ENCODE measurements around the gene PBX1.

The PBX1 gene

DNA sequence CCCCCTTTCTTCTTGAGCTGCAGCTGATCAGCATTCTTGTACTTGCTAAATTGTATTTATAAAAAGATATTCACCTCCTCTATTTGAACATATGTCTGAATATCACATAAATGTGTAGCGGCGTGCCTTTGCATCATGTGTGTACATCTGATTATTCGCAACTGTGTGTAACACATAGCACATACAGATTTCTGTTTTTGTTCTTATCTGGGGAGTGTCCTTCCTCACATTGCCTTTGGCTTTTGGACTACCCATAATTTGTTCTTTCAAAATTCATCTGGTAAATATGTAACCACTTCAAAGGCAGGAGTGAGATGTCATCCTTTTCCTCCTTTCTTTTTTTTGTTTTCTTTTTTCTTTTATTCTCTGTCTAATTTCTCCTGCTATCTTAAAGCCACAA is 113.6 kb downstream of the PBX1 start:
- DNase-seq = no peak

DNA sequence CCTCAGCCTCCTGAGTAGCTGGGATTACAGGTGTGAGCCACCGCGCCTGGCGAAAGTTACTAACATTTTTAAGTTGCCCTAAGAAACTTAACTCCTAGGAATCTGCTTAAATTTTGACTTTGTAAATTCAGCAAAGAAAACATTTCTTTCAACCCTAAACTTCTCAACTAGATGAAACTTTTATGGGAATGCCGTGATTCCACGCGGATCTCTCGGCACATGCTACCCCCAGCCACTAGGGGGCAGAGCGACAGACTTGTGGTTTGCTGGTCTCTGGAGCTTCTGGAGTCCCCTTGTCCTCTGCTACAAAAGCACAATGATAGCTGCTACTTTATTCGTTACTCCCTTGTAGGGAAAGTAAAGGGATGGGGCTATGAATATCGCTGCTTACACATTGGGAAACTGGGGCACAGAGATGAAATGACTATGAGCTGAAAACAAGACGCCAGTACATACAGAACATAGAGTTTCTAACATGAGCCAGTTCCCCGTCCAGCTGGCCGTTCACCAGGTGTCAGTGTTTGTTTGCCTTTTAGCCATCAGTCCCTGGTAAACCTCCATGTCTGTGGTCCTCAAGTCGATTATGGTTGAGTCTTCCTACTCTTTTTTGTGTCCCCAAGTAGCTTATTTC is 114.7 kb downstream of the PBX1 start:
- no peak for DNase-seq

DNA sequence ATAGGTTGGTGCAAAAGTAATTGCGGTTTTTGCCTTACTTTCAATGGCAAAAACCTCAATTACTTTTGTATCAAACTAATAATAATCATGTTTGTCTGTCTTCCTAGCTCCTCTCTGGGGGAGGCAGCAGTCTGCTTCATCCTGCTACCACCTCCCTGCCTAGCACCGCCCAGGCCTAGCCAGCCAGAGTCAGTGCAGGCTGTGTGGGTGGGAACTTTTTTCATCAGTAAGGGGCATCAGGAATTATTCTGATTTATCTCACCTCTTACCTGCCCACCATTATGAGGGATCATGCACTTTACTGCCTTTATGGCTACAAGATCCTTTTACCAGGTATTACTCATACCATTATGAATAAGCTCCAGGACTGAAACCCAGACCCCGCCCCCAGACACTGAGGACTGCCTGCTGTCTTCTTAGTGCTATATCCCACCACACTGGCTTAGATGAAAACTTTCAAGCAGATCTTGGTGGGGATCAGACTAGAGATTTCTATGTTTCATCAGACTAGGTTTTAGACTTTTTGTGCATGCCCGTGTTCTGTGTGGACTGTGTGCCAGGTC is 116.4 kb downstream of the PBX1 start:
- DNase-seq = no peak

DNA sequence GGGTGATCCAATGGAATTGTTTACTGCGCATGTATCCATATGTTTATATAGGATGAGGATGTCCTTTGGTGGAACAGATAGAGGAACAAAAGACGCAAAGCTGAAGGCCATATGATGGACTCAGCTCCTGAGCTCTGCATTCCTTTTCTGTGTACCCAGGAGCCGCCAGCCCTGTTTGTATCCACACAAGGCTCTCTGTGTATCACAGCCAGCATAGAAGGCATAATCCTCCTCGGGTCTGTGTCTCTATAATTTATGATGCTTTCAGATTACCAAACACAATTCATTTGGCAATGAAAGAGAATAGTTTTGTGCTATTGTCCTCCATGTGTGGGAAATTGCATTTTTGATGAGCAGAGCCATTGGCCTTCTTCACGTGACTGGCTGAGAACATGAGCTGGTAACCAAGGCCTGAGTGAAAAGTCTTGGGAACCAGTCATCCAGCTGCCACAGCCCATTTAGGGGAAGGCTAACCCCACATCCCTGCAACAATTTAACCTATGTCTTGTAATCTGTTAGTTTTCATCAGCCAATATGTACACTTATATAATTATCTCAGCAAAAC is 119.2 kb downstream of the PBX1 start:
- DNase-seq = no peak

DNA sequence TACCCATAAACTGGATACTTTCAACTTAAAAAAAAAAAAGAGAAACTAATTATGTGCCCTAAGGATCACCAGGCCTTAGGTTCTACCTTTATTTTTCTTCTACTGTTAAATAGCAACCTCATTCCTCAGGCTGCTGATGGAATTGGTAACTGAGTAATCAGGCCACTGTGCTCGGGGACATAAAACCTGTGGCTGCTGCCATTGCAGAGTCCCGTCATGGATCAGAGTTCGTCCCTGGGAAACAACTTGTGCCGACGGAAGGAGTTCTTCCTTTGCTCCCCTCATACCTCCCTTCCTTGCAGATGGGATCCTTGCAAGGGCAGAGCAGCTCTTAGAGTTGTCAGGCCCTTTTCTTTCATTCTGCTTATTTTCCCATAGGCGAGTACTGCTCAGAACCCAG is 123.6 kb downstream of the PBX1 start:
- no peak for DNase-seq

DNA sequence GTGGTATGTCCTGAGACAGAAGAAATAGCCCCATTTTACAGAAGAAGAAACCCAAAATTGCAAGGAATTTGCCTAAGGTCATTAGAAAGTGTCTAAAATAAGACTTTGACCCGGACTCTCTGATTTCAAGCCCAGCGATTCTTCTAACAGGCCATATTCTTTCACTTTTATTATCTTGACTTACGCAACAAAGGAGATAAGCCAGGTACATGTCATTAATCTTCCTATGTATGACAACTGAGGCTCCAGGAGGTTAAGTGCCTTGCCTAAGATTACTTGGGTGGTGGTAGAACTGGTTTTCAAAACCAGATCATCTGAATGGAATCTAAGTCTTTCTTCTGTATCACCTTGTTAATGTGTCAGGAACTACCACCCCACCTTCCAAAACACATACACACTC is 124.3 kb downstream of the PBX1 start:
- no peak for DNase-seq

DNA sequence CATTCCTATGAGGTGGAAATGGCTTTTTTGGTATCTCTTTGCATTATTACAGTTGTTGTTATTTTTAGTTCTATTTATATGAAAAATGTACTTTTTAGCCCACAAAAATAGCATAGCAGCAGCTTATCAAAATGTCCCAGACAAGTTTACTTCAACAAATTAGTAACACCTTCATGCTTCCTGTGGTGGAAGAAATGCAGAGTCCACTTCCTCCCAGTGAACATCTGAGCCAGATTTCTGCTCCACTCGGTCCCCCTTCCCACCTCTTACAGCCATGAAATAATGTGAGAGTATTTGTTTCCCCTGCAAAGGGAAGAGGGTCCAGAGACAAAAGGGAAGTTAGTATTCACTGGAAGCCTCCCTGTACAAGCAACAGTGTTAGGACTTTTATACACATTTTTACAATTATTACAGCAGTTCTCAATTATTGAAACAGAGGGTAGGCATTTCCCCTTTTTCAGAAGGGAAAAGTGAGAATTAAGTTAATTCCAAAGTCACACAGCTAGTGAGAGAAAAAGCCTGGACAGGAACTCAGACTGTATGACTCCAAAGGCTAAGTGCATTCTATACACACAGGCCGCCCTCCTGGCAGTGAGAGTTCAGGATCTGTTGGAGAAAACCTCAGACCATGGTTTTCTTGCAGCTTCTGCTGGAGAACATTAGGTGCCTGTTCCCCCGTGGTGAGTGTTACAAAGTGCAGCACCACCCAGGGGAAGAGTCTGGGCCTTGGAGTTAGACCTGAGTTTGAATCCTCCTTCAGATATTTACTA is 126.5 kb downstream of the PBX1 start:
- DNase-seq = no peak

DNA sequence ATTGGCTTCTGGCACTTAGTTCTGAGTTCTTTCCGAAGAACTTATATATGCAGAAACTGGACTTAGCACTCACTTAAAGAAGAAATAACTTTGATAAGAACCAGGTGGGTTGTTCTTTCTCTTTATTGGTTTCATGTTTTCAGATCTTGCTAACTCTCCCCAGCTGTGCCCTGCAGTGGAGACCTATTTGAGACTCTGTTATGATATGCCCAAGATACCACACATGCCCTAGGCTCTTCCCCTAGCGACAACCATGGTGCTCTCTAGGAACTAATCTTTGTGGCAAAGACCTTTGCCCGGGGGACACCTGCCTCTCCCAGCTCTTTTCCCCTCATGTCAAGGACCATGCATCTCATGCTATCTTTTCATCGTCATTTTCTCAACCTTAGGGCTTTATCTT is 128.8 kb downstream of the PBX1 start:
- DNase-seq = no peak

DNA sequence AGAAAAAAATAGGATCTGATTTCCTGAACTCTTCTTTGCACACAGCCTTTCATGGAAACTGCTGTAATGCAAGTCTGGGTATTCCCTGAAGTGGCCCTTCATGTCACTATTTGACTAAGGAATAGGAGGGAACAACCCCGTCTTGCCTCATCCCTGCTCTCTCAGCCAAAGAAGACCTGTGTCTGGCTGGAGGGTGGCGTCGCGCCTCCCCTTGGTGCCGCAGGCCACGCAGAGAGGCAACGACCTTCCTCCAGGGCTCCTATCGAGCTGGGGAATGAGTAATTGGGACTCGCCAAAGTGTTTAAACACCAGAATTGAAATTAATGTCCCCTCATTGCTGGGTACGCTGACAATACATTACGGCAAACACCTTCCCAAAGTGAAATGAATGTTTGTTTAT is 129.8 kb downstream of the PBX1 start:
- no peak for DNase-seq

DNA sequence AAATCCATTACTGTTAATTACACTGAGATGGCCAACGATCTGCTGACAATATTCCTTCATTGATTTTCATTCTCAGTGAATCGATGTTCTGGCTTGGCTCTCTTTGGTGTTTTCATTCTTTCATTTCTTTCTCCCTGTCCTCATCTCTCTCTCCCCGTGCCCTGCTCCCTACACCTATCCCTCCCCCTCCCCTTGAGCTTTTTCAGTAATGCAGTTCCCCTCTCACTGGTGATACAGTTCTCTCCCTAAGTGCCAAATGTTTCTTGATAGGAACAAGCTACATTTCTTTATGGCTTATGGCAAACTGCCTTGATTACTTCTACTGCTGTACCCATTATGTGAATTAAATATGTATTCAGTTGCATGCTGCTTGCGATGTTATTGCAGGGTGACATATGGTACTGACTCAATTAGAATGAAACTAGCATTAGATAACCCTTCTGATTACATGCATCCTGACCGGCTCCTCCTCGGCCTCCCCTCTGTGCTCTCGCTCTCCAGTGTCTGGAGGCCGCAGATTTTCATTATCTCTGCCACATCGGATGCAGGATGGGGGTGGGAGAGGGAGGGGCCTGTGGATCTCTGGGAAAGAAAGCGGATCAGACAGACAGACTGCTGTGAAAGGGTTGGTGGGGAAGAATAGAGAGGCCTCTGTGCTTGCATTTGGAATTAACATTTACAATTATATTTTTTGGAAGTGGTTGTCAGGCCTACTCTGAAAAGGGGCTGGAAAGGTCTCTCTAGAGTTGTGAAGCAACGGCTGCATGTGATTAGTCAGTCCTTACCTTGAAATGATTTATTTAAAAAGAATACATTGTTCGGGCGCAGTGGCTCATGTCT is 130.9 kb downstream of the PBX1 start:
- no peak for DNase-seq

DNA sequence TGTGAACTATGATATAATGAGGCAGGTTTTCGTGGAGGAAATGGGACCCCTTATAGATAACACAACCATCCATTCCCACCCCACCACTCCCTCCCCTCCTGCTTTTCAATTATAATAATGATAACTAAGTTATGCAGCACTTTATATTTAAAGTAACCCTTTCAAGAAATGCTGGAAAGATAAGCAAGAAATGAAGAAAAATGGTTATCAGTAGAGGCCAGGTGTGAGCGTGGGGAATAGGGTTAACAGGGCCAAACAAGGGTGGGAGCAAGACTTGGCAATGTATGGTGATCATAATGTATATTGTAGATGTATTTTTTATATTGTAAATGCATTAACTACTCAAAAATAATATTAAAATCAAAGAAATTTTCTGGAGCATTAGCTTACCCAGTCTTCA is 133.4 kb downstream of the PBX1 start:
- DNase-seq = no peak

DNA sequence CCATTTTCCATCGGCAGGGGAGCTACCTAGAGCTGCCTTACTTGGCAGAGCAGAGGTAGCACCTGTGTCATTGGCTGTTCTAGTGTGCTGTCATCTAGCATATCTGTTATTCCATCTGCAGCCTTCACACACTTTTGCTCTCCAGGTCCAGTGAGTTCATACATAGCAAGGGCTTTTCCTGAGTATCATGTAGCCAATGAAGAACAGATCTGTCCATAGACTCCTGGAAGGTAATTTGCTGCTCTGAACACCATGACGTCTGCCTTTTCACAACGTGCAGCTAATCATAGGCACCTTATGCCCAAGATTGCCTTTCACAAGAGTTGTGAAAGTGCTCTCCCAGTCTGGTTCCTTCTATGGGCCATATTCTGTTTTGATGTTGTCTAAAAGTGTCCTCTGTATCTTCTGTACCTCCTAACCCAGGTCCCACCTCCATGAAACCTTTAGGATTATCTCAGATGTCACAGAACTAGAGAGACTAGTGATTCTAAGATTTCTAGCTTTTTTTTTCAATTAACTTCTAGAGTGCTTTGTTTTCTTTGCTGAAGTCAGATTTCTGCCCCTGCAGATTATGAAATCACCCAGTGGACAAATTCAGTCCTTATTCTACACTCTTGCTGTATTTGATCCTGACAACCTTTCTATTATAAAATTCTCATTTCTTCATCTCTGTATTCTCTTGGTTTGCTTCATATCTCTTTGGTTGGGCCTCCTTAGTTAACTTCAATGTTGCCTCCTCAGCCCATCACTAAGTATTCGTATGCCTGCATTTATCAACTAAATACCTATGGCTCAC is 134.8 kb downstream of the PBX1 start:
- no peak for DNase-seq

DNA sequence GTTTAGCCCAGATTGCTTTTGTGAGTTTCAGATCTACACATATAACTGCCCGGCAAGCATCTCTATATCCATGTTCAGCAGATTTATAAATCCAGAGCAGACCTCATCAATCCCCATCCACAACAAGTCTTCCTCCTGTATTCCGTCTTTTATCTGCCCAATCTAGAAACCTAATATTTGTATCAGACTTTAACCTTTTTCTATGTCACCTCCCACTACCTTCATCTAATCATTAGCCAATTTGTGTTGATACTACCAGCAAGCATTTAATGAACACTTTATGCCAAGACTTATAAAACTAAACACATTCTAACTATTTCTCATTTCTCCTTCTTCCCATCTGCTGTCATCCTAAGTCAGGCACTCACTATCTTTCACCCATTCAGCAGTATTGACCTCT is 135.5 kb downstream of the PBX1 start:
- DNase-seq = no peak

DNA sequence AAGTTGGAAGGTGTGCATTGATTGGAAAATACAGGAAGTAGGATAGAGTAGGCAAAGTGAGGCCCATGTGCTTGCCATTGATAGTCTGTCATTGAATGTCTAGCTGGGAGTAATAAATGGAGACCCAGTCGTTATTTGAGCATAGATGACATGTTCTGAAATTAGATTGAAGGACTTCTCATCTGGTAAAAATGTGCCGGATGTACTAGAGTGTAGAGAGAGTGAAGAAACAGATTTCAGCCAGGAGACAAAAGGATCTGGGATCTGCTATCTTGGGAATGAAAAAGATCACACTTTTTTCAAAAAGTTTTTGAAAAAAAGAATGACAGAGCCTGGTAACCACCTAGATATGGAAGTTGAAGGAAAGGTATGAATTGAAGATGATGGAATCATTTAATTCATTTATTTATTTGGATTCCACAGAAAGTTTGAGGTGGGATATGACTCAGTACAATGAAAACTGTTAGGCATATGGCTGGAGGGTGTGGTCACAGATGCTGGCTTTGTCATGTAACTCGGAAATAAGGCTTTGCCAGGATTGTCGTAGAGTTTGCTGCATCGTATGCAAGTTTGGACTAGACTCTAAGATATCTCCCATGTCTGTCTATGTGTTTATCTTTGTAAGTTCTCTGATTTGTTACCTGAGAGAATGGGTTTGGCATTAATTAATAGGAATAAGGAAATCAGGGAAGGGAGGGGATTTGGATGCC is 137.1 kb downstream of the PBX1 start:
- DNase-seq = no peak

DNA sequence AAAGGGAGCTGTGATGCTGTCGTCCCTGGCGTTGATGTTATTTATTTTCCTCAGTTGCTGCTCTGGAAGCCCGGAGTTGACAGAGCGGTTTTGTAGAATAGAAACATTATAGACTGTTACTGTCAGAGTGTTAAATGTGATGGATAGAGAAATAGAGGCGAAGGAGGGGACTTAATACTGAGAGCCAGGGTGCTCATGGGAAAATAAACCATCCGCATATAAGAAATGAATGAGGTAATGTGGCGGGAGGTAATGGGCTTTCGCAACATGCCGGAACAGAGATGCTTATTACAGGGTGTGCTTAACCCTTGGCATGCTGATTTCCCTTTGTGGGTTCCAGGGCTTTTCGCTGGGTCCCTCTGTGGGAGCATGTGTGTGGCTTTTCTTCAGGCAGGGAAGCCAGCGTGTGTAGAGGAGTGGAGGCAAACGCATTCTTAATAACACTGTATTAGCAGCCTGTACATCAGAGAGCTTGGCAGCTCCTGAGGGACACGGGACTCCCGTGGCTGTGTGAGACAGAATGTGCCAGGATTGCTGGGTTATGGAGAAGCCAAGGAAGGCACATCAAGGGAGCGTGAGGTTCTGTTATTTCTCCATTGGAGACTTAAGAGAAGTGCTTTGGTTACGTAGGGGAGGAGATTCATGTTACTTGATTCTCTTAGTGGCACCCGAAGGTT is 141.0 kb downstream of the PBX1 start:
- no peak for DNase-seq

DNA sequence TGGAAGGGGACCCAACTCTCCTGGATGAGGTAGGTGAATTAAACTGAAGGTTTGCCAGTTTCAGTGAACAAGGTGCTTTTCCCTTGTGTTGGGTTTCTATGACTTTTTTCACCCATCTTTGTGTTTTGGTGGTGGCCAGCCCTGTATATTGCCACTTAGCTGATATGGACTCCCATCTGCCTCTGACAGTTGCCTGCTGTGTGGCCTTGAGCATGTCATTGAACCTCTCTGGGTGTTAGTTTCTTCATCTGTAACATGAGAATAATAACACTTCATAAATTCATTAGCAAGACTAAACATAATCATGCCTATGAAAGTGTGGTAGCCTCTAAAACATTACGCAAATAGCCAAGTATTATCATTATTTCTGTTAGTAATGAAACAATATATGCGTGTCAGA is 141.7 kb downstream of the PBX1 start:
- DNase-seq = no peak

DNA sequence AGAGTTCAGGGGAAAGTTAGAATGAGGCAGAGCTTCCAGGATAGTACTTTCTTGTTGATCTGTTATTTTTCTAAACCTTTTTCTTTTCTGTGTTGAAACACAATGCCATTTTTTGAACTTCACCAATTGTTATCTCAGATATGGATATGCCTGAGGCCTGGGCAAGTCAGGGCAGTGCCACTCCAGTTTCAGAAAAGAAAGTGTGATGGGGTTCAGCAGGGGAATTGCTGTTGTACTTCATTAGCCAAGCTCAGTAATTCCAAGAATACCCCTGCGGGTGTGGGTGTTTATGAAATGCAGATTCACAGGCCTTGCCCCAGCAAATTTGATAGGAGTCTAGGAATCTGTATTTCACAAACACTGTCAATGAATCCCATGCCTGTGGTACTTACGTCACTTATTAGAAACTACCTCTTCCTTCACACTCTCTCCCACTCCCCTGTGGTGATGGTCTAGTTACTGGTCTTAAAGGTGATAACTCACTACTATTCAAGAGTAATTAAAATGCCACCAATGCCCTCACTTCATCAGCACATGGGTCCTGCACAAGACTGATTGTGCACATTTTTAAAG is 142.3 kb downstream of the PBX1 start:
- DNase-seq = no peak

DNA sequence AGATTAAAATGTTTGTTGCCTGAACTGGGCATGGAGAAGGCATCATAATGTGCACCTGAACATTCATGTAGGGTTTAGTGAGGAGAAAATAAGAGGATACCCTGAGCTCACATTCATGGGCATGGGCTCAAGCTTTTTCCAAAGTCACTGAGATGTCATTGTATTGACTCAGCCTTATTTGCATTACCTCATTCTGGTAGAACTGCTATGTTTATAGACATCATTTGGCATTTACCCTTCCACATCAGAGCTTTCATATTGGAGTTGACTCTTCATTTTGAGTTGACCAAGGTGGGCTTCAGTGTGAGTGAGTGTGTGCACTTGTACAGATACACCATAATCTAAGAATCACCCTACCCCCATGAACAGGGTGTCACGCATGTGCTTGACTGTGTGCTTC is 143.2 kb downstream of the PBX1 start:
- DNase-seq = no peak

DNA sequence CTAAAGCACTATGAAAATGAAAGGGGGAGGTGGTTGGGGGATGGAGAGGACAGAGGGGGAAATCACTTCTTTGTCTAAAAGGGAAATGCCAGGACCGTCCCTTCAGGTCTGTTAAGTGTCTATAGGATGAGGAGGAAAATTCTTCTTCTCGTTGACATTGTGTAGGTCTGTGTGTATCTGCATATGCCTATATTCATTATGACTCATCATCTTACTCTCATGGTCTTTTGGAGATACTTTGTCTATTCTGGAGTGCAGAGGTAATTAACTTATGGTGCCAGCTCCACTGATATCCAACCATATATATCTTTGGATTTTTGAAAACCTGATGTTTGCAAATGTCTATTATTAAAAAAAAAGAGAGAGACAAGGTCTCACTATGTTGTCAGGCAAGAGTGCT is 143.7 kb downstream of the PBX1 start:
- no peak for DNase-seq

DNA sequence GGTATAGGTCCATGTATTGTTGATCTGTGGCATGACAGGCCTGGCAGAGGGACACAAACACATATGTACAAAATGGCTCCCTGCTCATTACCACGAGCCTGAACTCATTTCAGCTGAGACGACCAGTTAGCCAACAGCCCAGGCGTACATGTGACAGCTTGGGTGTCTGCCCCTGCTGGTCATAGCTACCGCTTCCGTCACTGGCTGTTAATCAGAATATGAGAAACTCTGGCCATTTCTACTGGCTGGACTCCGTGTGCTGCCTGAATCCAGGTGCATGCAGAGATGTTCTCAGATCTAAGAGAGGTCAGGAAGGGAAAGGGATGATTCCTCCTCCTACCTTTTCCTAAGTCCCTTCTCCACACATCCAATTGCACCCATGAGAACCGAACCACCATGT is 144.5 kb downstream of the PBX1 start:
- no peak for DNase-seq

DNA sequence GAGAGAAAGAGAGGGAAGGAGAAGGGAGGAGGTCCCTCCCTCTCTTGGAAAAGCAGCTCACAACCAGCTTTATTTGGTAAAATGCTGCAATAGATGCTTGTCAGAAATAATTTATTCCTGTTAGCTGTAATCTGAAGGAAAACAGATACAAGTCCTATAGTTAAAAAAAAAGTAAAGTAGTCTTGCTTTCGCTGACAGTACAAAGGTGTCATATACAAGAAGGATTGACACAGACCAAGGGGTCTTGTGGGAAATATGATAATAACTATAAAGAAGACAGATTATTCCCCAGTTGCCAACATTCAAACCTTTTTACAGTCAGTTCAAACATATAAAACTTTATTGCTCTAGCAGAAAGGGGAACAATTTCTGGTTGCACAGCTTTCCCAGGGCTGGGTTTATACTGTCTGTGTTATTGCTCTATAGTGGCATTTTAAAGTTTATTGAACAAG is 145.0 kb downstream of the PBX1 start:
- DNase-seq = no peak

Measured in amniotic stem cell (primary cell).